Posterior vena cava (tissue), 2 donors: ENCODE results near the gene GPR157. TPM values are rescaled to one million over a fixed set of nuclear protein-coding genes. Genes with fewer than 3 reads are reported as not detected.
"Not testable (repeated sequence)": the region's sequence is repeated elsewhere in the genome, so short reads cannot be mapped to it uniquely, and the experiment has no call there.

Source experiments
- DNase-seq: peaks from one replicate; pipeline ENCODE4 v3.0.0-alpha.2; 2020; ENCODE audit warnings: low spot score
- intact Hi-C, 2 donors: fragments of 100-400 bp; cut with DNase I; formaldehyde crosslinking; loops; one replicate each; pipeline versions ENCODE4 v1.14.1 to v1.14.2; 2022 to 2023
- total RNA-seq, 2 donors: library from RNA; stranded (reverse); fragmentation: NEBNext Ultra II Directional; extraction: Animal tissue kit (Norgen Biotek cat#: 25700); gene quantifications; one replicate each; pipeline ENCODE4 v1.2.1, GENCODE V29; 2021
- donor health status: DM: yes; HTN: yes; CAD: no.
- donor health status: DM: yes; HTN: yes; CAD: no.

GPR157 gene
- total RNA-seq, 2 donors from 2014 or later, result 8.3 to 9.9 TPM

GRCh38 chr1:9100471-9101043 lies 28.3 kb downstream of the GPR157 start:
- no peak for DNase-seq
- intact Hi-C loops, result loop anchor here (5.0 to 10.0 kb wide), 2 partner anchors 93 to 186 kb away; no protein-coding TSS in a partner anchor

- no peak for DNase-seq
- intact Hi-C loops, result no loop called here
Observed at GRCh38 chr1:9099555-9099954, 29.3 kb downstream of the GPR157 start.

- DNase-seq, result no peak
- intact Hi-C loops, result no loop called here
Observed at GRCh38 chr1:9097947-9098705, 30.8 kb downstream of the GPR157 start.

GRCh38 chr1:9095818-9096217 lies 33.1 kb downstream of the GPR157 start:
- DNase-seq, result no peak
- intact Hi-C loops, result no loop called here

GRCh38 chr1:9093996-9094595 lies 34.8 kb downstream of the GPR157 start:
- intact Hi-C loops, DNase-seq: not testable (repeated sequence)

GRCh38 chr1:9093581-9093980 lies 35.3 kb downstream of the GPR157 start:
- no peak for DNase-seq
- intact Hi-C loops, result no loop called here

GRCh38 chr1:9093091-9093490 lies 35.8 kb downstream of the GPR157 start:
- intact Hi-C loops, result no loop called here

GRCh38 chr1:9088807-9089206 lies 40.1 kb downstream of the GPR157 start:
- no peak for DNase-seq
- intact Hi-C loops, result no loop called here

More at GRCh38 chr1:9093091-9093490, 35.8 kb downstream of the GPR157 start:
- no peak for DNase-seq

GRCh38 chr1:9087411-9088125 lies 41.3 kb downstream of the GPR157 start:
- intact Hi-C loops, result no loop called here
- no peak for DNase-seq

GRCh38 chr1:9086796-9087195 lies 42.1 kb downstream of the GPR157 start:
- intact Hi-C loops, result no loop called here
- DNase-seq, result no peak

GRCh38 chr1:9086045-9086444 lies 42.9 kb downstream of the GPR157 start:
- no peak for DNase-seq
- intact Hi-C loops, result no loop called here

GRCh38 chr1:9085306-9085940 lies 43.5 kb downstream of the GPR157 start:
- DNase-seq, result no peak
- intact Hi-C loops, result no loop called here

GRCh38 chr1:9084906-9085305 lies 44.0 kb downstream of the GPR157 start:
- intact Hi-C loops, result no loop called here
- no peak for DNase-seq

- intact Hi-C loops, result no loop called here
Observed at GRCh38 chr1:9081473-9081872, 47.4 kb downstream of the GPR157 start.

GRCh38 chr1:9080705-9081291 lies 48.1 kb downstream of the GPR157 start:
- intact Hi-C loops, result no loop called here
- DNase-seq, result no peak

More at GRCh38 chr1:9081473-9081872, 47.4 kb downstream of the GPR157 start:
- no peak for DNase-seq

GRCh38 chr1:9079988-9080704 lies 48.8 kb downstream of the GPR157 start:
- no peak for DNase-seq
- intact Hi-C loops, result no loop called here

- no peak for DNase-seq
Observed at GRCh38 chr1:9078752-9079500, 50.0 kb downstream of the GPR157 start.

More at GRCh38 chr1:9078752-9079500, 50.0 kb downstream of the GPR157 start:
- intact Hi-C loops, result no loop called here
